Keratinocyte (primary cell): ENCODE measurements around the gene NEK2.

ENCODE experiments used
- EZH2 ChIP-seq: IDR thresholded peaks from one replicate; pipeline ENCODE4 v1.6.1; 2012; ENCODE audit warnings: inconsistent platforms, mild to moderate bottlenecking, low read length, moderate library complexity
- TF ChIP-seq, protein P1 (sequence below), 3 experiments: IDR thresholded peaks in 1 of 3; conservative IDR thresholded peaks in 1 of 3; optimal IDR thresholded peaks in 1 of 3; 2 replicates in 2 of 3; 3 replicates in 1 of 3; pipeline versions ENCODE3 to v1.5.1; 2011; ENCODE audit warnings: low read length in 3 of 3, mild to moderate bottlenecking in 3 of 3, moderate library complexity in 2 of 3, control low read depth in 1 of 3, inconsistent platforms in 1 of 3; ENCODE audit not compliant: insufficient read depth in 2 of 3; ENCODE audit errors: extremely low read depth in 1 of 3

DNA sequence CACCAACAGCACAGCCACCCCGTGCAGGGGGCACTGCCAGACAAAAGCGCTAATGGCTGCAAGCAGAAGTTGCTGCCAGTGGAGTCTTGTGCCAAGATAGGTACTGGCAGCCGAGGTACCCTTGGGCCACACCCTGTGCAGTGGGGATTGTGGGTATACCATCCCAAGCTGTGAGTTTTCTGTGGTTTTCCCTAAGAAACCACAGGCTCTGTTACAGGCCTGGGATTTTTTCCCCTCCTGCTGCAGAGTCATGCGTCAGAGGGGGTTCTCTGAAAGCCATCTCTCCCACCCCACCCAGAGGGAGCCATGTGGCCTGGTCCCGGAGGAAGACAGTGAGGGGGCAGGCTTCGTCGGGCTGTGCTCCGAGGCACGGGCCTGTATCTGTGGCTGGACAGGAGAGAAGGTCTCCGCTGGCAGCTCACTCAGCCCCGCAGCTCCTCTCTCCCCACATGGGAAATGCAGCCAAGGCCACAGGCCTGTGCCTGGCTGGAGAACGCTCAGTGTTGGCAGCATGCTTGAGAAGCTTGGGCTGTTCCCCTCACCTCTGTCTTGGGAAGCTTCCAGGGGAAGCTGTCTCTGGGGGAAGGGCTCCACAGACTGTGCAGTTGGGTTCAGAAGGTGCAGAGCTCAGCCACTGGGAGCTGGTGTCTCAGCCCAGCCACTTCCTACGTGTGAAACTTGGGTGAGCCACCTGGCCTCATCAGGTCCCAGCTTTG lies 42.5 kb downstream of the NEK2 start:
- TF ChIP-seq, protein P1, sequence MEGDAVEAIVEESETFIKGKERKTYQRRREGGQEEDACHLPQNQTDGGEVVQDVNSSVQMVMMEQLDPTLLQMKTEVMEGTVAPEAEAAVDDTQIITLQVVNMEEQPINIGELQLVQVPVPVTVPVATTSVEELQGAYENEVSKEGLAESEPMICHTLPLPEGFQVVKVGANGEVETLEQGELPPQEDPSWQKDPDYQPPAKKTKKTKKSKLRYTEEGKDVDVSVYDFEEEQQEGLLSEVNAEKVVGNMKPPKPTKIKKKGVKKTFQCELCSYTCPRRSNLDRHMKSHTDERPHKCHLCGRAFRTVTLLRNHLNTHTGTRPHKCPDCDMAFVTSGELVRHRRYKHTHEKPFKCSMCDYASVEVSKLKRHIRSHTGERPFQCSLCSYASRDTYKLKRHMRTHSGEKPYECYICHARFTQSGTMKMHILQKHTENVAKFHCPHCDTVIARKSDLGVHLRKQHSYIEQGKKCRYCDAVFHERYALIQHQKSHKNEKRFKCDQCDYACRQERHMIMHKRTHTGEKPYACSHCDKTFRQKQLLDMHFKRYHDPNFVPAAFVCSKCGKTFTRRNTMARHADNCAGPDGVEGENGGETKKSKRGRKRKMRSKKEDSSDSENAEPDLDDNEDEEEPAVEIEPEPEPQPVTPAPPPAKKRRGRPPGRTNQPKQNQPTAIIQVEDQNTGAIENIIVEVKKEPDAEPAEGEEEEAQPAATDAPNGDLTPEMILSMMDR (optimal IDR thresholded peaks at IDR 0.05 in 1 of 3, IDR thresholded peaks at IDR 0.05 in 1 of 3, conservative IDR thresholded peaks at IDR 0.05 in 1 of 3; ENCODE audit: extremely low read depth in 1 of 3, insufficient read depth in 2 of 3, low read length in 3 of 3): no peak
- no peak for TF ChIP-seq EZH2
